DMS 273 (cell line): ENCODE data around the gene BMERB1.
A peak's percentile ranks its signal among the peaks of the same experiment; 100 is the strongest.
"Not testable (repeated sequence)": the region's sequence is repeated elsewhere in the genome, so short reads cannot be mapped to it uniquely, and the experiment has no call there.

Experiments
- DNase-seq: peaks from one replicate; lab custom pipeline; 2025; ENCODE audit not compliant: unreplicated experiment; lab: John Stamatoyannopoulos, UW

BMERB1 gene

DNA sequence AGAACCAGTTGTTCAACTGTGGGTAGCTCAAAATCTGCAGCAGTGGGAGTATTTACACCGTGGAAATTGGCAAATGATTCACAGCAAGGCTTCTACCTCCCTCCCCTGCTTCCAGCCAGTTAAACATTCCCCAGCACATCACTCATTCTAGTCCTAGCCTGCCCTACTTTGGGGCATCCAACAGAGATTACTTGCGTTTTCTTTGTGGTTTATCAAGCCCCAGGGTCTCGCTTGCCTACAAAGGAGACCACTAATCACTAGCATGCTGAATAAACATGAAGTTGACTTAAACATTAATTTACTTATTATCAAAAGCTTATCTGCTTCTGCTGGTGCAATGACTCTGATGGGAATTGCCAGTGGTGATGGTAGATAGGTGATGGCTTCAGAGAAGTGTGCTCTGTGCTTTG, 114.1 kb downstream of the BMERB1 start:
- no peak for DNase-seq

DNA sequence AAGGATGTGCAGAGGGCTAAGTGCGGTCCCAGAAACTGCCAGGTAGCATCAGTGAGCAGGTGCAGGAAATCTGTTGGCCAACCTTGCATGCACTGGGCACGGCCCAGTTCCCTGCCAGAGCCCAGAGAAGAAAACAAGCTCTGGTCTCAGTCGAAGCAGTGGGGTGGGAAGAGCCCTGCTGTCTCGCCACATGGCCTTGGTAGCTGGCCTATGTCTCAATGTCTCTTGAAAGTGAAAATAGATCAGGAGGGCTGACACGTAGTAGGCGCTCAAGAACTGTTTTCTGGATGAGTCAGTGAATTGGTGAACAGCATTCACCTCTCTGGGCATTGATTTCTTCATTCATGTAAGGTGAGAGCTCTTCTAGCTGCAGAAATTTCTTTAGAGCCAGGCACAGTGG, 118.1 kb downstream of the BMERB1 start:
- no peak for DNase-seq

DNA sequence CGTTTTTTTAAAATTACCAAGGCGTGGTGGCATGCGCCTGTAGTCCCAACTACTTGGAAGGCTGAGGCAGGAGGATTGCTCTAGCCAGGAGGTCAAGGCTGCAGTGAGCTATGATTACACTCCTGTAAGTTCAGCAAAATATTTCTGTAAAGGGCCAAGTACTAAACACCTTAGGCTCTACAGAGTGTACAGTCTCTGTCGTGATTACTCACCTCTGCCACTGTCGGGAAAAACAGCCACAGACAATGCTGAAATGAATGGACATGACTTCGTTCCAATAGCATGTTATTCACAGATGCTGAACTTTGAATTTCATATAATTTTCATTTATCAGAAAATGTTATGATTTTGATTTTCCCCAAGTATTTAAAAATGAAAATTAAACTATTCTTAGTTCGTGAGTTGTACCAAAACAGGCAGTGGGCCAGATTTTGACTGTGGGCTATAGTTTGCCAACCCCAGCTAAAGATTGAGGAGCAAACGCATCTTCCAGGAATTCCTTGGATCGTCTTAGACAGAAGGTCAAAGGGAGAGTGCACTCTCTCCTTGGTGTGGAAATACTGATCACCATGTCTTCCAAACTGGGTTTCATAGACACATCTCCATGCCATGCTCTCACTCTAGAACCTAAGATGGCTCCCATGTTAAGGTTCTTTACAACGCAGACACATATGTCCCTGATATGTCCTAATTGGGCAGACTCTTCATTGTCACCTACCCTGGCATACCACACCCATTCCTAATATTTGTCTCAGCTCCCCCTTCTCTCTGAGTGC, 119.1 kb downstream of the BMERB1 start:
- no peak for DNase-seq

DNA sequence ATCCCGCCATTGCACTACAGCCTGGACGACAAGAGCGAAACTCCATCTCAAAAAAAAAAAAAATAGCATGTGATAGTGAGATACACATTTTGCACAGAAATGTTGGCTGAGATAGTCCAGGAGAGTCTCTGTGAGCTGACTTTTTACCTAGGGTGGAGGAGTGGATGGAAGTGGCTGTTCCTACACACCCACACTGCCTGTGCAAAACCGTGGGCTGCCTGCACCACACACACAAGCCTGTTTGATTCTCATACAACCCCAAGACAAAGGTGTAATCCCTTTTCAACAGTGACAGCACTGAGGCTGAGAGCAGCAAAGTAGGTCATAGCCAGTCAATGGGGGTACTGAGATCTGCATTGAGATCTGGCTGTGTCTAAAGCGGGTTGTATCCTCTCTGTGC, 121.7 kb downstream of the BMERB1 start:
- DNase-seq = no peak

DNA sequence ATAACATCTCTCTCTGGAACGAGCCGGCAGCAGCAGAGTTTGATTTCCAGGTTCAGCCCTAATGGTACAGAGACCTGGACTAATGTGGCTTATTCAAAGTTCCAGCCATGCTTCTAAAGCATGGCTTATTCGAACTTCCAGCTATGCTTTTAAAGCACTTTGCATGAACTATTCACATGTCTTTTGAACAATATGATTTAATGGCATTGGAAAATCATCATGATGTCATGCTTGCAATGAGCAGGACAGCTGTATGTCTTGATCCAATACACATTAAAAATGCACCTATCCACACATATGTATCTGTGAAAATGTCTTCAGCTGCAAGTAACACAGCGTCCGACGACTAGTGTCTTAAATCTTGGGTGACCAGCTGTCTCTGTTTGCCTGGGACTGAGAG, 122.9 kb downstream of the BMERB1 start:
- DNase-seq = no peak

DNA sequence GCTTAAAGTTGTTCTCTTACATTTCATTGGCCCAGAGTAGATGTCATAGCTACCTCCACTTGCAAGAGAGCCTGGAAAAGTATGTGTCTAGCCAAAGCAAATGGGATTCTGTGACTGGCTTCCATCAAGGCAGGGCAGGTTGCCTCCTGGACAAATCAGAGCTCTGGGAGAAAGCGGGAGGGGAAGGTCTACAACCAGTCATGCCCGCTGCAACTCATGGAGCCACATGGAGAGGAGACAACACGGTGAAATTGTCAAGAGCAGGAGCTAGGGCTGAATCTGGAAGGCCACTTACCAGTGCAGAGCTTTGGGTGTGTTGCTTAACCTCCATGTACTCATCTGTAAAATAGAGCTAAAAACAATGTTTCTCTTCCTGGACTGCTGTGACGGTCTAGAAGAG, 124.8 kb downstream of the BMERB1 start:
- no peak for DNase-seq

DNA sequence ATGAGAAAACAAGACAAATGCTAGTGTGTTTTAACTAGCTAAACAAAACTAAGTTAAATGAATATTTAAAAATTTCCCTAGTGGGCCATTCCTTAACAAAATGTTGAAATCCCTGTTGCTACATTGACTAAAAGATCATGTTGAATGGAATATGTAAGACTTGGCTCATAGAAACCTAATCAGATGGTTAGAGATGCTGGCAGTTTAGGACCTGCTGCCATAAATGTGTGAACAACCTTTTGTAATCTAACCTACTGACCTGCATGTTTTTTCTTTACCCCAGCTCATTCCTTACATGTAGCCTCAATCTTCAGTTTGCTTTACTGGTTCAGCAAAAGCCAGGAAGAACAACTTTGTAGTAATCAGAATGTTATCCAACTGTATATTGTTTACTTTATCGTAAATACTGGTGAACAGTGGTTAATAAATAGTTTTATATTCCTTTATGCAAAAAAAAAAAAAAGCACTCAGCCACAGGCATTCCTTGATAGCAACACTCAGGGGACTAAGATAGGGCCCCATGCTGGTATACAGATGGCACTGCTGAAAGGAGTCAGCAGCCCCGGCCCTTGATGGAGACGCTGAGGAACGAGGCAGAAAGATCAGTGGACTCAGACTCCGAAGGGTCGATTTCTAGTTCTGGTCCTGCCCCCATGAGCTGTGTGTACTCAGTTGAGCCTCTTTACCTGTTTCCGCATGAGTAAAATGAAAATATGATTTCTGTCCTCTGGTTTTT, 130.4 kb downstream of the BMERB1 start:
- no peak for DNase-seq

DNA sequence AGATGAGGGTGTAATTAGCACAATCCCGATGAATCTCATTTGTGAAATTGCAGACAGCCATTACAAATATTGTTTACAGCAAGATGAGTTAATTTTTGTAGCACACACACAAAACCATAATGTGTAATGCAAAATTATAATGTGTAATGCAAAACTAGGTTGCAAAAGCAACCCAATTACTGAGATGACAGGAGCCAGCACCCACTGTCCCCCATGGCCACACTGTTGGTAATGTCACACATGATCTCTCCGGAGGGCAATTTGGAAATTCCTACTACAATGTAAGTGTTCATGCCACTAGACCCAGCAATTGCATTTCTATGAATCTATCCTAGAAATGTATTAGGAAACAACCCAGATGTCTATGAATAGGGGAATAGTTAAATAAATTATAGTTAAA, 131.7 kb downstream of the BMERB1 start:
- DNase-seq = no peak

DNA sequence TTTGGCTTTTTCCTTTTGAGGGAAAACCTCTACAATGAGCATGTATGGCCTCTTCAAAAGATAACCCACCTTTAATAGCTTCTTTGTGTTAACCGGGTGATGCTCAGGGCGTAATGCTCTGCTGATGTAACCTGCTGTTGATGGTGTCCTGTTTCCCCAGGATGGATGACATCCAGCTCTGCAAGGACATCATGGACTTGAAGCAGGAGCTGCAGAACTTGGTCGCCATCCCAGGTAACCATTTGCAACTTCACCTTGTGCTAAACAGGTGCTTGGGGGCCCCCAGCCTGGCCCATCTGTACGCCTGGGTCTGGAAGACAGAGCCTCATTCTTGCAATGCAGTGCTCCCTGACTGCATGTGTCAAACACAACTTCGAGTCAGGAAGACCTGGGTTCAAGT, 133.4 kb downstream of the BMERB1 start:
- no peak for DNase-seq

DNA sequence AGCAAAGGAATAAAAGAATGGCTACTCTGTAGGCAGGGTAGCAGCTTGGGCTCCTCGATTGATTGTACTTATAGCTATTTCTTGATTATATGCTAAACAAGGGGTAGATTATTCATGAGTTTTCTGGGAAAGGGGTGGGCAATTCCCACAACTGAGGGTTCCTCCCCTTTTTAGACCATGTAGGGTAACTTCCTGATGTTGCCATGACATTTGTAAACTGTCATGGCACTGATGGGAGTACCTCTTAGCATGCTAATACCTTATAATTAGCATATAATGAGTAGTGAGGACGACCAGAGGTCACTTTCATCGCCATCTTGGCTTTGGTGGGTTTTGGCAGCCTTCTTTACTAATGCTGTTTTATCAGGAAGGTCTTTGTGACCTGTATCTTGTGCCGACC, 136.3 kb downstream of the BMERB1 start:
- DNase-seq = not testable (repeated sequence)

DNA sequence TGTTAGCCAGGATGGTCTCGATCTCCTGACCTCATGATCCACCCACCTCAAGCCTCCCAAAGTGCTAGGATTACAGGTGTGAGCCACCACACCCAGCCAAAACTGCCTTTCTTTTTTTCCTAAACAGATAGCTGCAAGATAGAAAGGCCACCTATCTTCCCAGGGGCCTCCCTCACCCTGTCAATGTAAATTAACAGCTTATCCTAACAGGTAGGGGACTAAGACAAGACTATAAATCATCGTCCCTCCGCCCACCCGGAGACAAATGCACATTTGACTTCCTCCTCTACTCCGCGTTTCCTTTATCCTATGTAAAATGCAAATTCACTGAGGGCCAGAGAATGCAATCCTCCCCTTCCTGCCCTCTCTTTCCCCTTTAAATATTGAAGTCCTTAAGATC, 137.2 kb downstream of the BMERB1 start:
- DNase-seq = no peak

DNA sequence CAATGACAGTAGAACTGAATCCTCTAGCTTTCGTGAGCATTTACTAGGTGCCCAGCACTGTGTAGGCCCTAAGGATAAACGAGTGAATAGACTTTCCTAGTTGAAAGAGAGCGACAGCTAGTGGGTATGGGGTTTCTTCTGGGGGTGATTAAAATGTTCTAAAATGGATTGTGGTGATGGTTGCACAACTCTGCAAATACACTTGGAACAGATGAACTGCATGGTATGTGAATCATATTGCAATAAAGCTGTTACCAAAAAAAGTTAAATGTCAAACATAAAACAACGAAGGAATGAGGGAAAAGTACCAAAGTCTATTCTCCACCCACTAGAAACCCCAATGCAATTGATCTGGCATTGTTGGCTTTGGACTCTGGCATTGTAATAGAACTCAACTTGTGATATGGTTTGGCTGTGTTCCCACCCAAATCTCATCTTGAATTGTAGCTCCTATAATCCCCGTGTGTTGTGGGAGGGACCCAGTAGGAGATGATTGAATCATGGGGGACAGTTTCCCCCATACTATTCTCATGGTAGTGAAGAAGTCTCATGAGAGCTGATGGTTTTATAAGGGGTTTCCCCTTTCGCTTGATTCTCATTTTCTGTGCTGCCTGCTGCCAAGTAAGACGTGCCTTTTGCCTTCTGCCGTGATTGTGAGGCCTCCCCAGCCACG, 138.1 kb downstream of the BMERB1 start:
- no peak for DNase-seq

DNA sequence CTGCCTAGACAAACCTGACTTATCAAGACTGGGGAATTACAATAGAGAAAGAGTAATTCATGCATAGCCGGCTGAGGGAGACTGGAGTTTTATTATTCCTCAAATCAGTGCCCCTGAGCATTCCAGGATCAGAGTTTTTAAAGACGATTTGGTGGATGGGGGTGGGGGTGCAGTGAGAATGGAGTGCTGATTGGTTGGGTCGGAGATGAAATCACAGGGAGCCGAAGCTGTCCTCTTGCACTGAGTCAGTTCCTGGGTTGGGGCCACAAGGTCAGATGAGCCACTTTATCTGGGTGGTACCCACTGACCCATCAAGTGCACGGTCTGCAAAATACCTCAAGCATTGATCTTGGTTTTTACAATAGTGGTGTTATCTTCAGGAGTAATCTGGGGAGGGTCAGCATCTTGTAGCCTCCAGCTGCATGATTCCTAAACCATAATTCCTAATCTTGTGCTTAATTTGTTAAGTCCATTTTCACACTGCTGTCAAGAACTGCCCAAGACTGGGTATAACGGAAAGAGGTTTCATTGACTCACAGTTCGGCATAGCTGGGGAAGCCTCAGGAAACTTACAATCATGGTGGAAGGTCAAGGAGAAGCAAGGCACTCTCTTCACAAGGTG, 139.0 kb downstream of the BMERB1 start:
- no peak for DNase-seq

DNA sequence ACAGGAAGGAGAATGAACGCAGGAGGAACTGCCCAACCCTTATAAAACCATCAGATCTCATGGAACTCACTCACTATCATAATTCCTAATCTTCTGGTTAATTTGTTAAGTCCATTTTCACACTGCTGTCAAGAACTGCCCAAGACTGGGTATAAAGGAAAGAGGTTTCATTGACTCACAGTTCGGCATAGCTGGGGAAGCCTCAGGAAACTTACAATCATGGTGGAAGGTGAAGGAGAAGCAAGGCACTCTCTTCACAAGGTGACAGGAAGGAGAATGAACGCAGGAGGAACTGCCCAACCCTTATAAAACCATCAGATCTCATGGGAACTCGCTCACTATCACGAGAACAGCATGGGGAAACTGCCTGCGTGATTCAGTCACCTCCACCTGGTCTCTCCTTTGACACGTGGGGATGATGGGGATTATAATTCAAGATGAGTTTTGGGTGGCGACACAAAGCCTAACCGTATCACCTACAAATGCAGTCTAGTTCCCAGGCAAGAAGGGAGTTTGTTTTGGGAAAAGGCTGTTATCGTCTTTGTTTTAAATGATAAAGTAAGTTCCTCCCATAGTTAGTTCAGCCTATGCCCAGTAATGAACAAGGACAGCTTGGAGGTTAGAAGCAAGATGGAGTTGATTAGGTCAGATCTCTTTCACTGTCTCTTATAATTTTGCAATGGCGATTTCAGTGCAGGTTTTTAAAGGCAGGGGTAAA, 139.7 kb downstream of the BMERB1 start:
- DNase-seq = not testable (repeated sequence)

DNA sequence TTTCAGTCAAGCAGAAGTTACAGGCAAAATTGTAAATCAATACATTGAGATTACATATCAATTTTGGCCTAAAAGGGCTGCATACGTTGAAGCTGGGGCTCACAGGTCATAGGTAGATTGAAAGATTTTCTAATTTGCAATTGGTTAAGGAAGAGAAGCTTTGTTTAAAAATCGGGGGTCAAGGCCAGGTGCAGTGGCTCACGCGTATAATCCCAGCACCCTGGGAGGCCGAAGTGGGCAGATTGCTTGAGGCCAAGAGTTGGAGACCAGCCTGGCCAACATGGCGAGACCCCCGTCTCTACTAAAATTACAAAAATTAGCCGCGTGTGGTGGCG, 140.2 kb downstream of the BMERB1 start:
- DNase-seq = no peak

DNA sequence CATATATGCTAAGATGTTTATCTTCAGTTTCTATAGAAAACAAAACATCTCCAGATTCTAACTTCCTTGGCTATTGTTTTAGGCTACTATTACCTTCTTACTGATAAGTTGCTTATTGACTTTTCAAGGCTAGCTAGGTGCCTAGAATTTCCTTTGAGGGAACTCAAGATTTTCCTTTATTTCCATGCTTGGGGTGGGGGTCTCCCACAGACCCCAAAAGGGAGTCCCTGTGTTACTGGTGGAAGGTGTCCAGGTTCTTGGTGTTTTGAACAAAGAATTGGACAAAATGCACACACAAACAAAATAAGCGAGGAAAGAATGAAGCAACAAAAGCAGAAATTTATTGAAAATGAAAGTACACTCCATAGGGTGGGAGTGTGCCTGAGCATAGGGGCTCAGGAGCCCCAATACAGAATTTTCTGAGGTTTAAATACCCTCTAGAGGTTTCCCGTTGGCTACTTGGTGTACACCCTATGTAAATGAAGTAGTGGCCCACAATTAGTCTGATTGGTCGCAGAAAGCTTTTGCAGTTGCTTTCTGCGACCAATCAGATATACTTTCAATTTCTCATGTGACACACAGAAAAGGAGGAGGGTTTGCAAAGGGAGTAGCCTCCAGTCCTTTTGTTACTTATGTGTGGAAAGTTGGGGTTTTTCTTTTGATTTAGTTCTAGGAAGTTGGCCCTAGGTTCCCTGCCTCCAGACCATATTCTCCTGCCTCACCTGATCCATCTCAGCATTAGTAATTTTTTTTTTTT, 141.1 kb downstream of the BMERB1 start:
- DNase-seq = no peak

DNA sequence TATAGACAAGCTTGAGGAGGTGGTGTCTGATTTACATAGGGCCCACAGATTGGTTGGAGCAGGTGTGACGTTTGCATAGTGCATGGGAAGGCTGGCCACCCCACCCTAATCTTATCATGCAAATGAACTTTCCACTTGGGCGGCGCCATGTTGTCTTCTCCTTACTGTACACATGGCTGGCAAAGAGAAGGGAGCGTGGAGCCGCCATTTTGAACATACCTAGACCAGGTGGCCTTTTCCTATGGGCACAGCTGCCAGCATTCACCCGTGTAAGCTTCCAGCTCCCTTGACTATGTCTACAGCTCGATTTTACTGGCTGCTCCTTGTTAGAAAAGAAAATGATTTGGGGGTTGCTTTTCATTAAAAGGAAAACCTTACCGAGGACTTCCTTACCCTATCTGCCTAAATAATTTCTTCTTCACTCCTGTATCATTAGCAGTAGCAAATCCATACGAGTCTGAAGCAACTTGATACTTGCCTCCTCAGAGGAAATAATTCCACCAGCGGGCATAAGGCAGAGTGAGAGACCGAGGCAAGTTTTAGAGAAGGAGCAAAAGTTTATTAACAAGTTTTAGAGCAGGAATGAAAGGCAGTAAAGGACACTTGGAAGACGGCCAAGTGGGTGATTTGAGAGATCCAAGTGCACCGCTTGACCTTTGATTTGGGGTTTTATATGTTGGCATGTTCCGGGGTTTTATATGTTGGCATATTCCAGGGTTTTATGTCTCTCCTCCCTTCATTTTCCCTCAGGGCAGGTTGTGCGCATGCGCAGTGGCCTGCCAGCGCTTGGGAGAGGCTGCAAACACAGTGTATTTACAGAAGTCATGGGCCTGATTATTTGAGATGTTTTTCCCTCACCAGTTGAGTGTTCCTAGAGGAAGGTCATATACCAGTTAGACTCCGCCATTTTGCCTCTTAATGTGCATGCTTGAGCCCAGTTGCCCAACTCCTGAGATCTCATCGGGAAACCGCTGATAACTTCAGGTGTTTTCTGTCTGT, 142.9 kb downstream of the BMERB1 start:
- DNase-seq = peak; percentile 25

DNA sequence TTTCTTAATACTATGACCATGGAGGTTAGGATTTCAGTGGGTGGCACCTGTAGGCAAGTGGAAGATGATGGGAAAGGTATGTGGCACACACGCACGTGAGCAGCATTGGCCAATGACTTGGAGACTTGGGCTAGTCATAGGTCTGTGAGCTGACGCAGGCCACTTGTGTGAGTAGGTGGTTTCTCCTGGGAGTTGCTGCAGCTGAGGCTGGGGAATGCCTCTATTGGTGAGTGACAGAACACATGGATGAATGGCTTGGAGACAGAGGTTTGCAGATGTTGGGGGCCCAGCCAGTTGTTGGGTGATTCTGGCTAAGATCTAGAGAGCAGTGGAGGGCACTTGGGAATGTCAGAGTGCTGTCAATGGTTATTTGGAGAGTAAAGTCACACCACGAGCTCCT, 144.4 kb downstream of the BMERB1 start:
- no peak for DNase-seq

DNA sequence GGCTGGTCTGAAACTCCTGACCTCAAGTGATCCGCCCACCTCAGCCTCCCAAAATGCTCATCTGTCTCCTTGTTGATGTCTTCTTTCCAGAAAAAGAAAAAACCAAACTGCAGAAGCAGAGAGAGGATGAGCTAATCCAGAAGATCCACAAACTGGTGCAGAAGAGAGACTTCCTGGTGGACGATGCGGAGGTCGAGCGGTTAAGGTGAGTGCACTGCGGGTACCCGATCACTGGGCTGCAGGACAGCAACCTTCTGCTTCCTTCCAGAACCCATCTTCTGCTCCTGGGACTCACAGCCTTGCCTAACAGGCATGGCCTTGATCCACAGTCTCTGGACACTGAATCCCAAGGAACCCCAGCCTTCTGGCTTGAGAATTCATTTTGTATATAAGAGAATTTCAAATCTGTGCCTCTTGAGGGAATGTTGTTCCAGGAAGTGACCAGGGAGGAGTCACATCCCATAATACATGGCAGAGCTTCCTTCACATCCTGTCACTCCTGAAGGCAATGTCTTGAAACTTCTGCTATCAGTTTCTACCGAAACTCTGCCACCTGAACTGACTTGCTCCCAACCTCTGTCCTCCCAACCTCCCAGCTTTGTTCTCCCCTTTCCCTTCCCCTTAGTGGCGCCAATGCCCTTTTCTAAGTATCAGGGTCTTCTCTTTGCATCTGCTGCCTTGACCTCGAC, 146.9 kb downstream of the BMERB1 start:
- DNase-seq = no peak
